ENCODE results near the gene BABAM1.
A peak's percentile ranks its signal among the peaks of the same experiment; 100 is the strongest.
"Not testable (repeated sequence)": the region's sequence is repeated elsewhere in the genome, so short reads cannot be mapped to it uniquely, and the experiment has no call there.

The BABAM1 gene

GRCh38 chr19:17243830-17244617 lies 23.2 kb upstream of the BABAM1 start:
- DNase-seq: peak in 1 of 2 experiments; percentile 69

DNA sequence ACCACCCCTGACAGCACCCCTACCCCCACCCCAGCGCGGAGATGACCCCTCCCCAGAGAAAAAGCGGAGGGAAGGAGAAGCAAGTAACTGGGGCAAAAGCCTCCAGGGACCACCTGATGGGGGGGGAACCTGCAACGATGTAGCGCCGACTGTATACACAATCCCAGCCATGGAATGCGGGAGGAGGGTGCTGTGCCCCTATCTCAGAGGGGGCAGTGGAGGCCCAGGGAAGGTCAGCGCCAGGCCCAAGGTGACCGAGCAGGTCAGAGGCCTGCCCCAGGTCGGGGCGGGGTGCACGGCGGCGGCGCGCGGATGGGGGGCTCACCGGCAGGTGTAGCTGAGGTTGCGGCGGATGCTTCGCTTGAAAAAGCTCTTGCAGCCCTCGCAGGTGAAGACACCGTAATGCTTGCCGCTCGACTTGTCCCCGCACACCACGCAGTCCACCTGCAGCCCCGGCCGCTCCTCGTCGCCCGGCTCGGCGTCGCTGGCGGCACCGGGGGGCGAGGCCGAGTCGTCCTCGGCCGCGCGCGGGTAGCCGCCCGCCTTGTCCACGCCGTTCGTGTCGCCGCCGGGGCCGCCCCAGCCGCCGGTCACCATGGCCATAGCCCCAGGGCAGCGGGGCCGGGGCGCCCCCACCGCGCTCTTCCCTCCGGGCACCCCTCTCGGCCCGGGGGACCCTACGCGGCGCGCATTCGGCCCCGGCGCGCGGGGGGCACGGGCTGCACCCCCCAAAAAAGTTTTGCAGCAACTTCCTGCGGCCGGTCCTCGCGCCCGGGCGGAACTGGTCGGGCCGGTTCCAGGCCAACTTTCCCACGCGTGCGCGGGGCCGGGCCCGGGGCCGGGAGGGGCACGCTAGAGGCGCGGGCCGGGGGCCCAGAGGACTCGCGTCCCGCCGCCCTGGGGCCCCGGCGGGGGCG lies 22.4 kb upstream of the BABAM1 start:
- peak in 1 of 2 experiments; percentile 28 for DNase-seq

DNA sequence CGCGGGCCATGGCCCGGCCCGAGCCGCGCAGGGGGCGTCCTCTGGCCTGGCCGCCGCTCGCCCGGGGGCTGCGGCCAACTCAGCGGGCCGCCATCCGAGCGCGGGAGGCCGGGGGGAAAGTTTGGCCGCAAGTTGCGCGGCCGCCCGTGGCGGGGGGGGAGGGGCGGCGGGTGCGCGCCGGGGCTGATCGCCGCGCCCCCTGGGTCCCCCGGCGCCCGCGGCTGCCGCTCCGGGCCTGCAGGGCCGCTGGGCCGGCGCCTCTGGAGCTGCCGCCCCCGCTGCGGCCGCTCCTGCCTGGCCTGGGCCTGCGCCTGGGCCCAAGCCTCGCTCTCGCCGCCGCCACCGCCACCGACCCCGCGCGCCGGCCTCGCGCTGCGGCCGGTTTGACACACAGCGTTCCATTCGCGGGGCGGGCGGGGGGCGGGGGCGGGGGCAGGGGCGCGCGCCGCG lies 21.7 kb upstream of the BABAM1 start, which contains the start of gene NR2F6:
NR2F6 (minus strand) TSS at position 385 of the 450 bp plus-strand sequence. CDS start 699 bp downstream, outside the sequence.
- no peak for DNase-seq

DNA sequence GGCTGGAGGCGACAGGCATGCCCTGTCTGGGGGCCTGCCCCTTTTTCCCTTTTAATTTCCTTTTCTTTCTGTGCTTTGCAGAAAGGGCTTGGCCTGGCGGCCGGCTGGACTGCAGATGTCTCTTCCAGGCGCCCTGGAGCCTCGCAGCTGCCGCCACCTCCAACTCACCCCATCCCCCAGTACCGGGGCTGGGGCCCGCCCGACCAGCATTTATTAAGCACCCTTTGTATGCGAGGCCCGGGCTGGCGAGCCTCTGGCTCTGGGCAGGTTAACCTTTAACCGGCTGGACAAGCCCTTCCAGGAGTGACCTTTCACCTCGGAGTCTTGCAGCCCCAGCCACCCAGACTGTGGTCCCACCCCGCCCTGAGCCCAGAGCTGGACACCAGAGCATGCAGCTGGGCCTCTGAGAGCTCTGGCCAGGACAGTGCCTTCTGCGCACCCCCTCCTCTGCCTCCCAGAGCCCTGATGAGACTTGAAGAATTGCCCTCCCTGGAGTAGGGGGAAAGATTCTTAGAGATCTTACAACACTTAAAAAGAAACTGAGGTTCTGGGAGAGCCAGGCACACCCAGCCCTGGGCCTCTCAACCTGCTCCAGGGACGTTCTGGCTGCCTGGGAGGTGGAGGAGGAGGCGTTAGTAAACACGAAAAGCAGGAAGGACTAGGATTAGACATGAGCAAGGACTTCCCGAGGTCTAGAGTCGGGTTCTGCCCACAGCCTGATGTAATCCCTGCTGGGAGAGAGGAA lies 20.4 kb upstream of the BABAM1 start:
- DNase-seq: no peak

DNA sequence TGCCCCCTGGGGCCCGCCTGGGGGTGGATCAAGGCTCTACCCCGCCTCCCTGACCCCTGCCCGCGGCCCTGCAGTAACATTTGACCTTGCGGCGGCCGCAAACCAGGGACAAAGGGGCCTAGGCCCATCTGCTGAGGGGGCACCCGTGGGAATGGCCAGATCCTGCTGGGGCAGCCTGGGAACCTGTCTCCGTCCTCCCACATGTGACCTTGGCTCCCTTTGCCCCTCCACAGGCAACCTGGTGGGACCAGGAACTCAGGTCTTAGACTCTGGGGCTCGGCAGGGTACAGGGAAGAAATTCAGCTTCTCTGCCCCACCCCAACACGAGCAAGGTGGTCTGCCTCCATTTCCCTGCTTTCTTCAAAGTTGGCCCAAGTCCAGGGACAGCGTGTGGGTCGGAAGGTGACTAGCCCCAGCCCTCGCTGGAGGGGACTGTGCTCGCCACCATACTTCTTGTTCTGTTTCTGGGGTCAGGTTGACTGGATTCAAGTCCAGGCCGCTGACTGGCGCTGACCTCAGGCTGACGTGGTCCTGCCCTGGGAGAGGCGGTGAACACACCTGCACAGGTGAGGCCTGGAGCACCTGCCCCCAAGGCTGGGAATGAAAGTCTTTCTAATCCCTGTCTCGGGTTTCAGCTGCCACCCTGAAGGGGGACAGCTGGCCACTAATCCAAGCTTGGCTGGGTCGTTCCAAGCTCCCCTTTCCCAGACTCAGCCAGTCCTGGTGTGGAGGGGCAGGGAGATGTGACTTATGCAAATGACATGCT lies 19.0 kb upstream of the BABAM1 start:
- peak; percentile 39 to 69 for DNase-seq

GRCh38 chr19:17249887-17250548 lies 17.2 kb upstream of the BABAM1 start:
- no peak for DNase-seq

- no peak for DNase-seq
Measured at GRCh38 chr19:17254636-17255035, 12.6 kb upstream of the BABAM1 start.

DNA sequence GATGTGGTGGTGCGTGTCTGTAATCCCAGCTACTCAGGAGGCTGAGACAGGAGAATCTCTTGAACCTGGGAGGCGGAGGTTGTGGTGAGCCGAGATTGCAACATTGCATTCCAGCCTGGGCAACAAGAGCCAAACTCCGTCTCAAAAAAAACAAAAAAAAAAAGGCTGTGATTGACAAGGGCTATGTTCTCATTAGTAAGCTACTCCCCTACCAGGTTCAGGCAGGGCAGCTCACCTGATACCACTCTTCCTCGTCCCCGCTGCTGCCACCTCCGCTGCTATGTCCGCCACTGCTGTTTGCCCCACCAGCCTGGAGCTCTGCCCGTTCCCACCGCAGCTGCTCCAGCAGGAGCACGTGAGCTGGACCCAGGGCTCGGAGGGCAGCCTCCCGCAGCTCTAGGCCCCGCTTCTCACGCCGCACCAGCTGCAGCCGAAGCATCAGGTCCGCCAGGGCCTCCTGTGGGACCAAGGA lies 12.1 kb upstream of the BABAM1 start:
- no peak for DNase-seq

GRCh38 chr19:17256130-17256529 lies 11.1 kb upstream of the BABAM1 start:
- no peak for DNase-seq

DNA sequence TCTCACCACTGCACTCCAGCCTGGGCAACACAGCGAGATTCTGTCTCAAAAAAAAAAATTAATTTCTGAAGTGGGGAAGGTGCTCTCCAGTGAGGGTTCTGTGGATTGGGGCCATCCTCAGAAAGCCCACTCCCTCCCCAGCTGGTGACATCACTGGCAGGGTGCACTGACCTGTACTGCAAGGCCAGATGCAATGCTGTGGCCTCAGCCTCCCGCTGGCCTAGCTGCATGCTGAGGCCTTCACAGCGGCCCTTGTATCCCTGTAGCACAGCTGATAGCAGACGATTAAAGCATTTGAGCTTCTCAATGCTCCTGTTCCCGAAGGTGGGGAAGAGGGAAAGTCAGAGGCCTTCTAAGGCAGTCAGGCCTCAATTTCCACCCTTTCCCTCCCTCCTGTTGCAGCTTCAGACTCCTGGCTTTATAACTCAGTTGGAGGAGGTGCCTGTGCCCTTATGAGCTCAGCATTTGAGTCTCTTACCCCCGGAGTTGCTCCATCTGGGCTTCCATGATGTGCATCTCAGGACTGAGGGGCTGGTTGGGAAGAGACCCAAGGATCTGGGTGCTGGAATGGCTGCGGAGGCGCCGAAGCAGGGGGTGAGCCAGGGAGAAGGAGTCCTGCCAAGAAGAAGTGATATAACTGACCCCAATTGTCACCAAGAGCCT lies 8.0 kb upstream of the BABAM1 start:
- DNase-seq: no peak

DNA sequence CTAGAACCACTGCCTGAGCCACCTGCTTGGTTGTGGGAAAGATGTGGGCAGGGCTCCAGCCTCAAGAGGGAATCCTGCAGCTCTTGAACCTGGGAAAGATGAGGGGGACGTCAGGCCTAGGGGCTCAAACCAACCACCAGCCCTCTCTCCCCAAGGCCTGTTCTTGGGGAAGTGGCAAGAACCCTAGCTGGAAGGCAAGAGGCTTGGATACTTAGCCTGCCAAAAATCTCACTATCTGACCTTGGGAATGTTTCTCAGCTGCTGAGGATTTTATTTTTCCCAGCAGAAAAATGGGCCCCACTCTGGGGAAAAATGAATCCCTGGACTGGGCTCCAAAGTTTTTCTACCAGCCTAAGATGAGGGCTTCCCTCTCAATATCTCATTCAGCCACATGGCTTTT lies 7.3 kb upstream of the BABAM1 start:
- no peak for DNase-seq

- DNase-seq: peak; percentile 51 to 77
Measured at GRCh38 chr19:17260842-17261325, 6.4 kb upstream of the BABAM1 start.

DNA sequence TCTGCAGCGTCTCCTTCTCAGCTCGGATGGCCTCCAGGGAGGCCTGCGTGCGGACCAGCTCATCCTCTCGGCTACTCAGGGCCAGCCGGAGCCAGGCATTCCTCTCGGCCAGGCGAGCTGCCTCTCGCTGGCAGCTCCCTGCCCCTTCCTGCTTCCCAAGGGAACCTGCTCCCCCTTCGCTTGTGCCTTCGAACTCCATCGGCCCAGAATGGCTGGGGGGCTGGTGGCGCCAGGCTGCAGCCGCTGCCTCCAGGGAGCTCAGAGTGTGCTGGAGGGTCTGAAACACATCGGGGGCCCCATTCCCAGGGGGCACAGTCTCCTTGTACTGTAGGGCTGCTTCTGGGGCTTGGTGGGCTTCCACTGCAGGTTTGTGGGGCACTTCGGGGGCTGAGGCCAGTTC lies 4.7 kb upstream of the BABAM1 start:
- DNase-seq: no peak

- DNase-seq: no peak
Measured at GRCh38 chr19:17263712-17264640, 3.3 kb upstream of the BABAM1 start.

GRCh38 chr19:17264641-17264979 lies 2.6 kb upstream of the BABAM1 start, which contains the start of gene USHBP1:
USHBP1 (minus strand) TSS chr19:17264745; CDS start chr19:17264299, 446 bp downstream.
- no peak for DNase-seq

DNA sequence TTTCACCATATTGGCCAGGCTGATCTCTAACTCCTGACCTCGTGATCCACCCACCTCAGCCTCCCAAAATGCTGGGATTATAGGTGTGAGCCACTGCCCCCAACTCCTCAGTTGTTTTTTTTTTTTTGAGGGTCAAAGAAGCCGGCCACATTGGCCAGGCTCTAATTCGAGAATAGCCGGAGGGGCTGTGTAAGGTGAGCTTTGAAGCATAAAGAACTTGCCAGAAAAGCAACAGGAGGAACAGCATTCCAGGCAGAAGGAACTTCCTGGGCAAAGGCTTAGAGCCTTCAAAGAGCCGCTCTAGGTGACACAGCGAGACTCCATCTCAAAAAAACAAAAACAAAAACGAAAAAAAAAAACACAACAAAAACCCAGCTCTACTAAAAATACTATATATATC lies 1.2 kb upstream of the BABAM1 start:
- DNase-seq: no peak

DNA sequence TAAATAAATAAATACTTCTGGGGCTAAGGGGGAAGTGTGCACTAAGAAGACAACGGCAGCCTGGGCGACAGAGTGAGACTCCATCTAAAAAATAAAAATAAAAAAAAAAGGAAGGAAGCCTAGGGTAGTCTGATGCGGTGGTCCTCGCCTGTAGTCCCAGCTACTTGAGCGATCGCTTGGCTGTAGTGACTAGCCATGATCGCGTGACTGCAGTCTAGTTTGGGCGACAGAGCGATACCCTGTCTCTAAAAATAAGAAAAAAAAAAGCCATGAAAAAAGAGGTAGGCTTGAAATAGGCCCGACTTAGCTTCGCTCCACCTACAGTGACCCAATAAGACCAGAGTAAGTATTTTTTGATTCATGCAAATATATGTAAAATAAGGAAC lies 661 bp upstream of the BABAM1 start:
- DNase-seq: no peak

- DNase-seq: no peak
Measured at GRCh38 chr19:17268754-17269153, 1.5 kb downstream of the BABAM1 start.

GRCh38 chr19:17274892-17275291 lies 7.6 kb downstream of the BABAM1 start:
- not testable (repeated sequence) for DNase-seq

Data from NCI-H526 (cell line).